Activated CD4-positive, alpha-beta T cell treated with anti-CD3 and anti-CD28 coated beads for 36 hours (primary cell): ENCODE measurements around the gene FCSK. TPM values are rescaled to one million over a fixed set of nuclear protein-coding genes. Genes with fewer than 3 reads are reported as not detected.

Source experiments
- ATAC-seq: fragments of 200-7000 bp; cut with Tn5 transposase; one replicate; pipeline ENCODE4 v1.10.0; 2021; ENCODE audit warnings: mild to moderate bottlenecking, moderate library complexity
- CTCF ChIA-PET: fragments of 350-600 bp; sonication (Branson Sonifier 250); formaldehyde crosslinking; loops from one replicate; lab custom pipeline; 2021; ENCODE audit warnings: antibody characterized with exemption; lab: Charles Lee
- POLR2A ChIA-PET: fragments of 350-600 bp; sonication (Branson Sonifier 250); formaldehyde crosslinking; loops from one replicate; lab custom pipeline; 2021; ENCODE audit warnings: antibody characterized with exemption, inconsistent platforms; lab: Charles Lee
- DNase-seq: peaks from one replicate; pipeline ENCODE4 v3.0.0-alpha.2; 2020
- H3K27ac Mint-ChIP-seq: one replicate; pipeline ENCODE4 v1.8.0; 2021; ENCODE audit warnings: mixed read lengths
- H3K27me3 Mint-ChIP-seq: one replicate; pipeline ENCODE4 v1.8.0; 2021; ENCODE audit warnings: mixed read lengths
- H3K36me3 Mint-ChIP-seq: one replicate; pipeline ENCODE4 v1.8.0; 2021; ENCODE audit warnings: low read depth, mixed read lengths
- H3K4me1 Mint-ChIP-seq: one replicate; pipeline ENCODE4 v1.8.0; 2021; ENCODE audit warnings: mixed read lengths
- H3K4me3 Mint-ChIP-seq: one replicate; pipeline ENCODE4 v1.8.0; 2021; ENCODE audit warnings: mild to moderate bottlenecking, moderate library complexity, mixed read lengths
- H3K9me3 Mint-ChIP-seq: one replicate; pipeline ENCODE4 v1.8.0; 2021; ENCODE audit warnings: low read depth, mixed read lengths
- intact Hi-C, 2 experiments: fragments of 100-400 bp; cut with DNase I in 1 of 2; cut with micrococcal nuclease in 1 of 2; formaldehyde crosslinking; loops; one replicate each; pipeline versions ENCODE4 v1.14.2 to v1.15.1; 2022 to 2024; cut with DNase I, micrococcal nuclease
- total RNA-seq, 2 experiments: library from RNA; stranded (reverse); gene quantifications; one replicate each; pipeline ENCODE4 v1.2.3, GENCODE V29; 2021

FCSK gene
- total RNA-seq, 2 experiments from 2014 or later = 10.3 to 13.4 TPM

DNA sequence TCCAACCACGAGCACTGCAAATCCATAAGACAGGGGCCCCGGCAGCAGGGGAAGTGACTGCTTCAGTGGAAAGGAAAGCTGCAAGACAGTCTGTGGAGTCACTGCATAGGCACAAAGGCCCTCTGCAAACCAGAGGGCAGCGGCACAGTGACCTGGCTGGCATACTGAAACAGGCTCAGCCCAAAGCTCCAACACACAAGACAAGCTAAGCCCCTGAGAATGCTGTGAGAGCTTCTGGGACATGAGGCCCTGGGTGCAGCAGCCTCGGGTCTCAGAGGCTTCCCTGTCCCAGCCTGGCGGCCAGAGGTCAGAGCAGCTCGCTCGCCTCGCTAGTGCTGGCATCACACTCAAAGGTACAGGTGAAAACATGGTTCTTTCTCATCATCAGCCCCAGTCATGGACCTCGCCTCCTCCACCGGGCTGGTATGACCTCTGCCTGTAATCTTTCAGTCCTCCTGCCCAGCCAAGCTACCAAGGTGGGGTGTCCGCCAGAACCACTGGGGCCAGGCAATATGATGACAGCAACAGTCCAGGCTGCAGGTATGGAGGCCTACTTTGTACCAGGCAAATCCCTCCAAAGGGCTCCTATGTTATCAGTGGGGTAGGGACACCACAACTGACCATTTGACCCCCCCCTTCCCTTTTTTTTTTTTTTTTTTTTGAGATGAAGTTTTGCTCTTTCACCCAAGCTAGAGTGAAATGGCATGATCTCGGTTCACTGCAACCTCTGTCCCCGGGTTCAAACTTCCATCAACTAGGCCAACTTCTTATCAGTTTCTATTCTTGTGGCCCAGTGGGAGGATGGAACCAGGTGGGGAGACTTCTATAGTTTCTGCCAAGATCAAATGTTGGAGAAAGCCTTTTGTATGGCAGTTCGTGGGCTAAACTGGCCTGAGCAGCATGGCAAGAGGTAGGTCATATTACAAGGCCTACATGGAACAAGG, 34.7 kb upstream of the FCSK start:
- peak; percentile 25 for ATAC-seq
- Mint-ChIP-seq H3K4me3 (no peak overlapping the region), H3K27me3 (no peaks in the 10 kb centered on the region), H3K4me1 (peaks cover 48% of the 10 kb centered on the region), H3K36me3 (no peaks in the 10 kb centered on the region), H3K27ac (no peak overlapping the region), H3K9me3 (no peaks in the 10 kb centered on the region)
- intact Hi-C loops = no loop called here
- ChIA-PET CTCF (interaction anchor here (0.6 to 1.2 kb wide), 3 partner anchors 27 to 132 kb away, joined by 3 read pairs; no protein-coding TSS in a partner anchor), POLR2A (interaction anchor here (0.5 to 0.6 kb wide), 2 partner anchors 8 to 11 kb away, joined by 3 to 4 read pairs; no protein-coding TSS in a partner anchor)
- DNase-seq = no peak

GRCh38 chr16:70421014-70421413, 33.4 kb upstream of the FCSK start:
- DNase-seq = no peak
- ChIA-PET POLR2A (no interaction called here), CTCF (interaction anchor here (0.7 to 1.2 kb wide), 4 partner anchors 9 to 88 kb away, joined by 3 to 4 read pairs (median 3); no protein-coding TSS in a partner anchor)
- no peaks in the 10 kb centered on the region for H3K9me3 Mint-ChIP-seq
- H3K4me3 Mint-ChIP-seq = no peak overlapping the region
- ATAC-seq = no peak
- intact Hi-C loops = no loop called here
- peaks cover 48% of the 10 kb centered on the region for H3K4me1 Mint-ChIP-seq
- no peaks in the 10 kb centered on the region for H3K36me3 Mint-ChIP-seq
- H3K27ac Mint-ChIP-seq = no peak overlapping the region
- no peaks in the 10 kb centered on the region for H3K27me3 Mint-ChIP-seq

- Mint-ChIP-seq H3K27ac (no peak overlapping the region), H3K4me1 (peaks cover 48% of the 10 kb centered on the region), H3K36me3 (no peaks in the 10 kb centered on the region), H3K9me3 (no peaks in the 10 kb centered on the region), H3K4me3 (no peak overlapping the region), H3K27me3 (no peaks in the 10 kb centered on the region)
- ChIA-PET POLR2A (interaction anchor here (0.5 kb wide), 1 partner anchor 55 kb away, joined by 9 read pairs; no protein-coding TSS in a partner anchor), CTCF (interaction anchor here (0.6 to 1.2 kb wide), 4 partner anchors 9 to 31 kb away, joined by 3 read pairs; no protein-coding TSS in a partner anchor)
- DNase-seq (no peak), ATAC-seq (no peak)
- intact Hi-C loops = no loop called here
Measured at GRCh38 chr16:70421473-70422311, 32.7 kb upstream of the FCSK start.

GRCh38 chr16:70422543-70422942, 31.9 kb upstream of the FCSK start:
- H3K9me3 Mint-ChIP-seq = no peaks in the 10 kb centered on the region
- ChIA-PET CTCF (no interaction called here), POLR2A (no interaction called here)
- no peak overlapping the region for H3K27ac Mint-ChIP-seq
- ATAC-seq (no peak), DNase-seq (no peak)
- H3K4me1 Mint-ChIP-seq = peaks cover 49% of the 10 kb centered on the region
- no peaks in the 10 kb centered on the region for H3K27me3 Mint-ChIP-seq
- no peaks in the 10 kb centered on the region for H3K36me3 Mint-ChIP-seq
- H3K4me3 Mint-ChIP-seq = no peak overlapping the region
- intact Hi-C loops = no loop called here

GRCh38 chr16:70427786-70428177, 26.6 kb upstream of the FCSK start:
- no peaks in the 10 kb centered on the region for H3K9me3 Mint-ChIP-seq
- ChIA-PET POLR2A (interaction anchor here (0.6 to 0.9 kb wide), 2 partner anchors 9 to 10 kb away, joined by 3 read pairs; no protein-coding TSS in a partner anchor), CTCF (no interaction called here)
- no peak for DNase-seq
- no peaks in the 10 kb centered on the region for H3K36me3 Mint-ChIP-seq
- intact Hi-C loops = loop anchor here in 1 of 2 experiments (1.0 kb wide), 1 partner anchor 49 kb away; no protein-coding TSS in a partner anchor
- H3K27me3 Mint-ChIP-seq = no peaks in the 10 kb centered on the region
- peak overlapping the region; percentile 61 for H3K27ac Mint-ChIP-seq
- H3K4me3 Mint-ChIP-seq = no peak overlapping the region
- ATAC-seq = no peak
- peaks cover 55% of the 10 kb centered on the region for H3K4me1 Mint-ChIP-seq

DNA sequence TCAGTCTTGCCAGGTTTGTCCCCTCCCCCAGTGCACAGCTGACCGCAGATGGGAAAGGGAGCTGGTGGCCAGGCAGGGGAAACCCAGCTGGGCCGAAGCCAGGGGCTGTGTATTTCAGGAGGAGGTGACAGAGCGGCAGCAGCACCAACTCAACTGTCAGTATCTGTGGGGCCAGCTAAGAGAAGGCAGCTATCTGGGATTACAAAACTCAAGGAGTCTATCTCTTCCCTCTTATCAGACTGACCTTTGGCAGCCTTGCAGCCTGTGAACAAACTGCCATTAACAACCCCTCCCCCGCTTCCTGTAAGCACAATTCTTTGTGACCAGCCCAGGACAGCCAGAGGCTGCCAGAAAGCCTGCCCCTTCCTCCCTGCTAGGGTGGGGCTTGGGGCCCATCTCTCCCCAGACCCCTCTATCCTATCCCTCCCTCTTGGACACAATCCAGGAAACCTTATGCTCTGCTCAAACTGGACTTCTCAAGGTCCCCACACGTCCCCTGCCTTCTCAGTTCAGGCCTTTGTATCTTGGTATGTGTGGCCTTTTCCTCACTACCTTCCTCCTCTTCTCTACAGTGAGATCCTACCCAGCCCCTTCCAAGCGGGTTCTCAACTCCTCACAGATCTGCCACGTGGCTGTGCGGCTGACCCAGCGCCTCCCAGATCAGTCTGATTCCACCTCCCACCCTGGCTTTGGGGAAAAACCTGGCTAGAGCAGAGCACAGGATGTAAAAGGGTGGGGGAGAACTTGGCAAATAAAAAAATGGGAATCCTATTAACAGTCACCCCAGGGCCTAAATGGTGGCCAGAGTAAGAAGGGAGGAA, 26.0 kb upstream of the FCSK start:
- no peak overlapping the region for H3K4me3 Mint-ChIP-seq
- H3K27me3 Mint-ChIP-seq = no peaks in the 10 kb centered on the region
- intact Hi-C loops = loop anchor here in 1 of 2 experiments (1.0 kb wide), 1 partner anchor 48 kb away; no protein-coding TSS in a partner anchor
- peaks cover 57% of the 10 kb centered on the region for H3K4me1 Mint-ChIP-seq
- ChIA-PET POLR2A (interaction anchor here (0.6 to 0.9 kb wide), 2 partner anchors 9 kb away, joined by 3 read pairs; no protein-coding TSS in a partner anchor), CTCF (no interaction called here)
- peak; percentile 63 for ATAC-seq
- peak; percentile 85 for DNase-seq
- no peaks in the 10 kb centered on the region for H3K9me3 Mint-ChIP-seq
- H3K27ac Mint-ChIP-seq = peak overlapping the region; percentile 90
- H3K36me3 Mint-ChIP-seq = no peaks in the 10 kb centered on the region

- Mint-ChIP-seq H3K9me3 (no peaks in the 10 kb centered on the region), H3K27me3 (no peaks in the 10 kb centered on the region), H3K27ac (peak overlapping the region; percentile 92), H3K36me3 (peaks cover 4% of the 10 kb centered on the region), H3K4me1 (peaks cover 68% of the 10 kb centered on the region), H3K4me3 (peak overlapping the region; percentile 20)
- no peak for DNase-seq
- POLR2A ChIA-PET = no interaction called here
- no peak for ATAC-seq
- CTCF ChIA-PET = no interaction called here
- intact Hi-C loops = loop anchor here in 1 of 2 experiments (2.0 to 10.0 kb wide), 3 partner anchors 25 to 375 kb away; partner anchors contain the start of gene VAC14
Measured at GRCh38 chr16:70429888-70430666, 24.3 kb upstream of the FCSK start.

DNA sequence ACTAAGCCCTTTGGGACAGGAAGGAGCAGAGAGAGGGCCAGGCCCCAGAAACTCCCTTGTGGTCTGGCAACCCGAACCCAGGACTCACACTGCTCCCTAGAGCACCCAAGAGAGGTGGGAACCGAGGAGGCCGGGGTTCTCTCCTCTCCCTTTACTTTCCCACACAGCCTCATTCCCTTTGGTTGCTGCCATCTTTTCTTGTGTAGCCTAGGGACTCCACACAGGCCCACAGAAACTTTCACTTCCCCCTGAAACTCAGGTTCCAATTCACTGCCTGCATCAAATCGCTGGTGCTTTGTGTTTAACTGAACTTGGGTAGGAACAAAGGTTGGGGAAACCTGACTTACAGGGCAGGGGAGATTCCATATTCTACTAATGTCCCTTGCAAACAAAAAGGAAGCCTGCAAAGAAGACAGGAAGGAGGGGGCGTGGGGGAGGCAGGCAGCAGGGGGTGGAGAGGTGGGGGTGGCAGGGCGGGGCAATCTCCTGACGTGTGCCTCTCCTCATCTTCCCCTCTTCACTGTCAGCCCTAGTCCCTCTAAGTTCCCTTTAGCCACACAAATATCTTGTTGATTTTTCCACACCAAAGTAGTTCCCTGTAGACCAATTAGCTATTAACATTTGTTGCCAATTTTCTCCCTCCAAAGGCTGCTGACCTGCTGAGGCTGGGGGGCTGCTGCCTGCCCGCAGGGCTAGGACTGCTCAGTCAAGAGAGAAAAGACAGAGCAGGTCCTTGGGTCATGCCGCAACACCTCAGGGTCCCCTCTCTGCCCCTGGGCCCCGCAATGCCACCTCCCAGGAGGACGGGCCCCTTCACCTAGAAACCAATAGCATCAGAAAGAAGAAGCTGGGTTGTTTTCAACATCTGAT, 23.5 kb upstream of the FCSK start:
- H3K4me1 Mint-ChIP-seq = peaks cover 69% of the 10 kb centered on the region
- no peaks in the 10 kb centered on the region for H3K9me3 Mint-ChIP-seq
- peak overlapping the region; percentile 92 for H3K27ac Mint-ChIP-seq
- POLR2A ChIA-PET = no interaction called here
- H3K4me3 Mint-ChIP-seq = peak overlapping the region; percentile 20
- intact Hi-C loops = loop anchor here in 1 of 2 experiments (2.0 to 10.0 kb wide), 3 partner anchors 26 to 374 kb away; partner anchors contain the start of gene VAC14
- CTCF ChIA-PET = interaction anchor here (0.6 kb wide), 1 partner anchor 311 kb away, joined by 3 read pairs; no protein-coding TSS in a partner anchor
- peaks cover 4% of the 10 kb centered on the region for H3K36me3 Mint-ChIP-seq
- peak; percentile 78 for DNase-seq
- H3K27me3 Mint-ChIP-seq = no peaks in the 10 kb centered on the region
- ATAC-seq = peak; percentile 59

- intact Hi-C loops = loop anchor here in 1 of 2 experiments (10.0 kb wide), 1 partner anchor 372 kb away; the partner anchor contains the start of gene VAC14
- POLR2A ChIA-PET = interaction anchor here (1.3 kb wide), 1 partner anchor 51 kb away, joined by 5 read pairs; no protein-coding TSS in a partner anchor
- Mint-ChIP-seq H3K27ac (peak overlapping the region; percentile 56), H3K27me3 (no peaks in the 10 kb centered on the region), H3K36me3 (peaks cover 4% of the 10 kb centered on the region), H3K4me3 (no peak overlapping the region), H3K9me3 (no peaks in the 10 kb centered on the region), H3K4me1 (peaks cover 78% of the 10 kb centered on the region)
- CTCF ChIA-PET = interaction anchor here (1.4 kb wide), 1 partner anchor 21 kb away, joined by 5 read pairs; no protein-coding TSS in a partner anchor
- DNase-seq (no peak), ATAC-seq (no peak)
Measured at GRCh38 chr16:70432356-70432722, 22.1 kb upstream of the FCSK start.
